HepG2 (cell line): ENCODE data around the gene OGG1. TPM values are rescaled to one million over a fixed set of nuclear protein-coding genes. Genes with fewer than 3 reads are reported as not detected.

ENCODE experiments used
- ATAC-seq: fragments of 200-7000 bp; cut with Tn5 transposase; 3 replicates; pipeline ENCODE4 v1.9.1; 2020; ENCODE audit warnings: mild to moderate bottlenecking, moderate library complexity
- BruUV-seq: library from RNA; stranded (reverse); fragments of 400-500 nt; replicated peaks from 2 replicates; lab custom pipeline; 2021; lab: Mats Ljungman, UMichigan
- CTCF ChIA-PET: fragments of 300-600 bp; formaldehyde crosslinking; extraction: SDS; loops from one replicate; lab custom pipeline; 2021; ENCODE audit warnings: low total read pairs, inconsistent platforms, low intra/inter-chr PET ratio; lab: Yijun Ruan, JAX
- POLR2A ChIA-PET: fragments of 350-600 bp; sonication (Branson Sonifier 250); formaldehyde crosslinking; loops from one replicate; lab custom pipeline; 2020; ENCODE audit warnings: antibody characterized with exemption, inconsistent platforms; lab: Yijun Ruan, JAX
- DNase-seq: peaks from one replicate; pipeline ENCODE4 v3.0.0-alpha.2; 2015; ENCODE audit warnings: low spot score
- FAIRE-seq: peaks from 3 replicates; lab custom pipeline; 2011; peaks lifted over from hg19 to GRCh38; lab: Jason Lieb, UNC
- H2AFZ ChIP-seq: one replicate; pipeline ENCODE4 v1.6.1; 2011; ENCODE audit warnings: low read length, inconsistent platforms
- H3K27ac ChIP-seq: fragments of 300-600 bp; 3 replicates; pipeline ENCODE4 v1.8.0; 2011; ENCODE audit warnings: mixed run types, mild to moderate bottlenecking, mixed read lengths, low read length, inconsistent platforms; ENCODE audit not compliant: insufficient read depth; ENCODE audit errors: extremely low read length
- H3K27me3 ChIP-seq, 2 experiments: fragments of 200-600 bp in 1 of 2; 2 replicates in 1 of 2; 3 replicates in 1 of 2; pipeline versions ENCODE4 v1.6.0 to v1.8.0; 2011; ENCODE audit warnings: low read length in 2 of 2, mild to moderate bottlenecking in 2 of 2, moderate library complexity in 2 of 2, inconsistent platforms in 1 of 2; ENCODE audit not compliant: insufficient read depth in 2 of 2, control insufficient read depth in 1 of 2
- H3K36me3 ChIP-seq, 2 experiments: fragments of 200-600 bp in 1 of 2; replicated peaks in 1 of 2; 2 replicates in 1 of 2; 3 replicates in 1 of 2; pipeline versions ENCODE4 v1.5.1 to v1.8.0; 2011; ENCODE audit warnings: low read length in 2 of 2, inconsistent platforms in 1 of 2; ENCODE audit not compliant: insufficient read depth in 2 of 2, control insufficient read depth in 1 of 2
- H3K4me1 ChIP-seq: 2 replicates; pipeline ENCODE4 v1.5.1; 2012; ENCODE audit warnings: low read length, inconsistent platforms; ENCODE audit not compliant: insufficient read depth
- H3K4me2 ChIP-seq: 2 replicates; pipeline ENCODE4 v1.6.0; 2011; ENCODE audit warnings: low read depth, low read length, inconsistent platforms
- H3K4me3 ChIP-seq, 3 experiments: fragments of 200-600 bp in 1 of 3; sonication (generic), shearing (Covaris generic) in 1 of 3; replicated peaks in 1 of 3; 2 replicates each; pipeline ENCODE4 v1.5.1; 2011 to 2016; ENCODE audit warnings: low read length in 3 of 3, inconsistent platforms in 2 of 3, low read depth in 2 of 3, mild to moderate bottlenecking in 2 of 3, control low read depth in 1 of 3, mixed read lengths in 1 of 3; ENCODE audit not compliant: insufficient read depth in 1 of 3
- H3K79me2 ChIP-seq: one replicate; pipeline ENCODE4 v1.6.1; 2011; ENCODE audit warnings: low read length, inconsistent platforms; ENCODE audit not compliant: insufficient read depth
- H3K9ac ChIP-seq: 2 replicates; pipeline ENCODE4 v1.6.0; 2011; ENCODE audit warnings: mild to moderate bottlenecking, low read depth, low read length, inconsistent platforms; ENCODE audit not compliant: insufficient read depth
- H3K9me3 ChIP-seq: 2 replicates; pipeline ENCODE4 v1.5.1; 2012; ENCODE audit warnings: mild to moderate bottlenecking, low read length
- H4K20me1 ChIP-seq: 2 replicates; pipeline ENCODE4 v1.6.0; 2011; ENCODE audit warnings: inconsistent platforms, mild to moderate bottlenecking, low read length, moderate library complexity; ENCODE audit not compliant: insufficient read depth
- CBFB ChIP-seq: sonication (generic); formaldehyde crosslinking; IDR thresholded peaks from 2 replicates; pipeline ENCODE4 v1.4.0; 2020; ENCODE audit warnings: missing genetic modification reagents
- MBD4 ChIP-seq: IDR thresholded peaks from 2 replicates; pipeline ENCODE4 v1.6.1; 2012; ENCODE audit warnings: low read length, inconsistent platforms, borderline replicate concordance
- NFKBIZ ChIP-seq: IDR thresholded peaks from 2 replicates; pipeline ENCODE4 v1.6.1; 2018; ENCODE audit warnings: missing genetic modification reagents, missing compliant biosample characterization
- SALL1 ChIP-seq: sonication (generic); formaldehyde crosslinking; IDR thresholded peaks from 2 replicates; pipeline ENCODE4 v1.8.0; 2022; ENCODE audit warnings: mild to moderate bottlenecking, missing genetic modification reagents
- SKI ChIP-seq: fragments of 450-650 bp; IDR thresholded peaks from one replicate; pipeline ENCODE4 v1.6.1; 2018; ENCODE audit warnings: mild to moderate bottlenecking; ENCODE audit not compliant: partially characterized antibody
- SNAPC4 ChIP-seq: sonication (generic); formaldehyde crosslinking; IDR thresholded peaks from 2 replicates; pipeline ENCODE4 v1.4.0; 2020; ENCODE audit warnings: mild to moderate bottlenecking, missing genetic modification reagents
- SNAPC5 ChIP-seq: sonication (generic); formaldehyde crosslinking; IDR thresholded peaks from 2 replicates; pipeline ENCODE4 v1.8.1; 2023; ENCODE audit warnings: mild to moderate bottlenecking, missing genetic modification reagents, borderline replicate concordance
- TGIF2 ChIP-seq: IDR thresholded peaks from 2 replicates; pipeline ENCODE4 v1.6.1; 2016; ENCODE audit warnings: control low read depth, missing compliant biosample characterization
- ZBTB7B ChIP-seq: sonication (generic); formaldehyde crosslinking; IDR thresholded peaks from 2 replicates; pipeline ENCODE4 v1.4.0; 2020; ENCODE audit warnings: missing genetic modification reagents
- ZFP36L1 ChIP-seq: sonication (generic); formaldehyde crosslinking; IDR thresholded peaks from 2 replicates; pipeline ENCODE4 v1.8.0; 2022; ENCODE audit warnings: mild to moderate bottlenecking, missing genetic modification reagents, moderate library complexity
- ZFP41 ChIP-seq: sonication (generic); formaldehyde crosslinking; IDR thresholded peaks from 2 replicates; pipeline ENCODE4 v1.4.0; 2020; ENCODE audit warnings: mild to moderate bottlenecking, missing genetic modification reagents, borderline replicate concordance
- ZNF737 ChIP-seq: sonication (generic); formaldehyde crosslinking; IDR thresholded peaks from 2 replicates; pipeline ENCODE4 v1.5.0; 2020; ENCODE audit warnings: missing genetic modification reagents, mild to moderate bottlenecking, borderline replicate concordance
- ZNF891 ChIP-seq: sonication (generic); formaldehyde crosslinking; IDR thresholded peaks from 2 replicates; pipeline ENCODE4 v1.5.0; 2020; ENCODE audit warnings: mild to moderate bottlenecking, missing genetic modification reagents
- WGBS: methylation state at CpG from one replicate; pipeline ENCODE4 v1.1.6; 2017; ENCODE audit warnings: low lambda C conversion rate; 5-methylcytosine and 5-hydroxymethylcytosine counted together
- in situ Hi-C: cut with HindIII; loops from 2 replicates; pipeline ENCODE4 v1.10.0; 2017; ENCODE audit warnings: low pct_unique_long_range_greater_than_20kb; ENCODE audit not compliant: extremely low pct_ligation_motif_present
- intact Hi-C: fragments of 100-400 bp; cut with micrococcal nuclease; formaldehyde crosslinking; loops from one replicate; pipeline ENCODE4 v1.10.0; 2022; ENCODE audit not compliant: unreplicated experiment
- polyA plus RNA-seq, 8 experiments: library from polyadenylated mRNA; depleted of rRNA in 3 of 8; stranded (reverse) in 7 of 8; unstranded in 1 of 8; fragments of >200 nt; fragmentation: Illumina TruSeq in 4 of 8; extraction: Trizol in 4 of 8; gene quantifications; 2 replicates each; pipeline versions ENCODE4 v1.2.1 to v1.2.3, GENCODE V29; 2011 to 2016; ENCODE audit warnings: low read depth in 4 of 8, missing spikeins in 1 of 8, mixed read lengths in 1 of 8; ENCODE audit not compliant: insufficient read depth in 1 of 8
- total RNA-seq, 5 experiments: library from RNA; depleted of rRNA; stranded (reverse); fragments of >200 nt; fragmentation: Illumina TruSeq; extraction: Trizol; gene quantifications; 2 replicates each; pipeline ENCODE4 v1.2.3, GENCODE V29; 2016; ENCODE audit warnings: low read depth in 1 of 5

OGG1 gene
- total and polyA plus RNA-seq, 2 of the 13 experiments (the other 11 are each of a cell fraction or from before 2014, with no cell fraction given) = 28.7 to 33.2 TPM

- Histone ChIP-seq H3K4me3 (no peak overlapping the region), H4K20me1 (no peaks in the 10 kb centered on the region), H3K4me2 (no peak overlapping the region), H3K9me3 (no peaks in the 10 kb centered on the region), H3K4me1 (peaks cover 22% of the 10 kb centered on the region), H3K27me3 (no peaks in the 10 kb centered on the region), H2AFZ (no peak overlapping the region), H3K9ac (no peak overlapping the region), H3K79me2 (peaks cover under 1% of the 10 kb centered on the region), H3K27ac (no peak overlapping the region), H3K36me3 (peaks cover 16 to 67% of the 10 kb centered on the region in 2 experiments)
- ATAC-seq (no peak), DNase-seq (no peak), FAIRE-seq (no peak)
- ChIA-PET POLR2A (no interaction called here), CTCF (no interaction called here)
- no TSS peak for BruUV-seq
- in situ Hi-C loops = no loop called here
- intact Hi-C loops = no loop called here
- WGBS = 94% methylated on average over 7 of the region's 7 CpGs
- TF ChIP-seq ZNF891 (CRISPR knock-in tag) = no peak
- TF ChIP-seq ZNF737 (CRISPR knock-in tag) = no peak
- no peak for TF ChIP-seq SKI
- no peak for TF ChIP-seq ZFP41 (CRISPR knock-in tag)
- TF ChIP-seq SNAPC5 (CRISPR knock-in tag) = no peak
- TF ChIP-seq CBFB = no peak
- TF ChIP-seq TGIF2 (CRISPR knock-in tag) = no peak
Observed at GRCh38 chr3:9786209-9786739, 36.5 kb downstream of the OGG1 start.

- in situ Hi-C loops (no loop called here), intact Hi-C loops (no loop called here)
- no TSS peak for BruUV-seq
- Histone ChIP-seq H3K9ac (no peak overlapping the region), H3K4me1 (peaks cover 21% of the 10 kb centered on the region), H3K4me3 (no peak overlapping the region), H3K36me3 (peaks cover 15 to 62% of the 10 kb centered on the region in 2 experiments), H3K27ac (no peak overlapping the region), H3K79me2 (peaks cover 7% of the 10 kb centered on the region), H3K27me3 (no peaks in the 10 kb centered on the region), H3K9me3 (no peaks in the 10 kb centered on the region), H2AFZ (no peak overlapping the region), H3K4me2 (no peak overlapping the region), H4K20me1 (no peaks in the 10 kb centered on the region)
- WGBS = 90% methylated on average over 13 of the region's 13 CpGs
- FAIRE-seq (no peak), DNase-seq (no peak), ATAC-seq (no peak; the same call in 1 of the 3 replicates)
- POLR2A ChIA-PET = no interaction called here
- CTCF ChIA-PET = no interaction called here
- TF ChIP-seq MBD4 = no peak
- TF ChIP-seq SNAPC4 (CRISPR knock-in tag) = no peak
- no peak for TF ChIP-seq SALL1
- no peak for TF ChIP-seq ZFP36L1 (CRISPR knock-in tag)
- TF ChIP-seq ZBTB7B (CRISPR knock-in tag) = no peak
- TF ChIP-seq NFKBIZ (CRISPR knock-in tag) = no peak
Observed at GRCh38 chr3:9786825-9787669, 37.3 kb downstream of the OGG1 start.
